Measurements from ENCODE around the gene HOXD1.

Gene HOXD1

GRCh38 chr2:176186024-176186423 lies 2.4 kb upstream of the HOXD1 start:
- H3K27me3 ChIP-seq (replicated peaks; ENCODE audit: control insufficient read depth, insufficient read depth, low read length, poor library complexity, severe bottlenecking): peaks cover 53% of the 10 kb centered on the region
- H3K36me3 ChIP-seq (ENCODE audit: control insufficient read depth, insufficient read depth, low read length): no peaks in the 10 kb centered on the region
- no peak overlapping the region for H3K4me3 ChIP-seq (ENCODE audit: insufficient read depth, low read depth, low read length, poor library complexity, severe bottlenecking)
- H3K4me1 ChIP-seq (ENCODE audit: control insufficient read depth, insufficient read depth, low read length, poor library complexity, severe bottlenecking): peaks cover 14% of the 10 kb centered on the region
- H3K9me3 ChIP-seq (ENCODE audit: control insufficient read depth, low read length): no peaks in the 10 kb centered on the region
- no peak overlapping the region for H3K27ac ChIP-seq (ENCODE audit: insufficient read depth, low read length, poor library complexity, severe bottlenecking)
- no peak for DNase-seq

GRCh38 chr2:176187200-176187898 lies 1.1 kb upstream of the HOXD1 start:
- no peaks in the 10 kb centered on the region for H3K9me3 ChIP-seq (ENCODE audit: control insufficient read depth, low read length)
- peak overlapping the region; percentile 48 for H3K4me3 ChIP-seq (ENCODE audit: insufficient read depth, low read depth, low read length, poor library complexity, severe bottlenecking)
- peaks cover 14% of the 10 kb centered on the region for H3K4me1 ChIP-seq (ENCODE audit: control insufficient read depth, insufficient read depth, low read length, poor library complexity, severe bottlenecking)
- peaks cover 52% of the 10 kb centered on the region for H3K27me3 ChIP-seq (replicated peaks; ENCODE audit: control insufficient read depth, insufficient read depth, low read length, poor library complexity, severe bottlenecking)
- no peak overlapping the region for H3K27ac ChIP-seq (ENCODE audit: insufficient read depth, low read length, poor library complexity, severe bottlenecking)
- no peak for DNase-seq
- no peaks in the 10 kb centered on the region for H3K36me3 ChIP-seq (ENCODE audit: control insufficient read depth, insufficient read depth, low read length)

GRCh38 chr2:176188774-176189680 lies 559 bp downstream of the HOXD1 start:
- no peak for DNase-seq
- Histone ChIP-seq H3K36me3 (ENCODE audit: control insufficient read depth, insufficient read depth, low read length) (no peaks in the 10 kb centered on the region), H3K27me3 (replicated peaks; ENCODE audit: control insufficient read depth, insufficient read depth, low read length, poor library complexity, severe bottlenecking) (peaks cover 50% of the 10 kb centered on the region), H3K27ac (ENCODE audit: insufficient read depth, low read length, poor library complexity, severe bottlenecking) (no peak overlapping the region), H3K4me3 (ENCODE audit: insufficient read depth, low read depth, low read length, poor library complexity, severe bottlenecking) (peak overlapping the region; percentile 48), H3K4me1 (ENCODE audit: control insufficient read depth, insufficient read depth, low read length, poor library complexity, severe bottlenecking) (peaks cover 14% of the 10 kb centered on the region), H3K9me3 (ENCODE audit: control insufficient read depth, low read length) (no peaks in the 10 kb centered on the region)

GRCh38 chr2:176189681-176190641 lies 1.5 kb downstream of the HOXD1 start:
- H3K27ac ChIP-seq (ENCODE audit: insufficient read depth, low read length, poor library complexity, severe bottlenecking): no peak overlapping the region
- H3K4me1 ChIP-seq (ENCODE audit: control insufficient read depth, insufficient read depth, low read length, poor library complexity, severe bottlenecking): peaks cover 14% of the 10 kb centered on the region
- no peaks in the 10 kb centered on the region for H3K36me3 ChIP-seq (ENCODE audit: control insufficient read depth, insufficient read depth, low read length)
- H3K4me3 ChIP-seq (ENCODE audit: insufficient read depth, low read depth, low read length, poor library complexity, severe bottlenecking): peak overlapping the region; percentile 48
- DNase-seq: no peak
- H3K9me3 ChIP-seq (ENCODE audit: control insufficient read depth, low read length): no peaks in the 10 kb centered on the region
- H3K27me3 ChIP-seq (replicated peaks; ENCODE audit: control insufficient read depth, insufficient read depth, low read length, poor library complexity, severe bottlenecking): peaks cover 53% of the 10 kb centered on the region

GRCh38 chr2:176192351-176192750 lies 3.9 kb downstream of the HOXD1 start:
- peaks cover 38% of the 10 kb centered on the region for H3K27me3 ChIP-seq (replicated peaks; ENCODE audit: control insufficient read depth, insufficient read depth, low read length, poor library complexity, severe bottlenecking)
- H3K9me3 ChIP-seq (ENCODE audit: control insufficient read depth, low read length): no peaks in the 10 kb centered on the region

GRCh38 chr2:176193048-176193447 lies 4.6 kb downstream of the HOXD1 start:
- Histone ChIP-seq H3K36me3 (ENCODE audit: control insufficient read depth, insufficient read depth, low read length) (no peaks in the 10 kb centered on the region), H3K27me3 (replicated peaks; ENCODE audit: control insufficient read depth, insufficient read depth, low read length, poor library complexity, severe bottlenecking) (peaks cover 32% of the 10 kb centered on the region), H3K9me3 (ENCODE audit: control insufficient read depth, low read length) (no peaks in the 10 kb centered on the region), H3K4me3 (ENCODE audit: insufficient read depth, low read depth, low read length, poor library complexity, severe bottlenecking) (no peak overlapping the region), H3K27ac (ENCODE audit: insufficient read depth, low read length, poor library complexity, severe bottlenecking) (no peak overlapping the region), H3K4me1 (ENCODE audit: control insufficient read depth, insufficient read depth, low read length, poor library complexity, severe bottlenecking) (peaks cover 14% of the 10 kb centered on the region)
- DNase-seq: no peak

More at GRCh38 chr2:176192351-176192750, 3.9 kb downstream of the HOXD1 start:
- Histone ChIP-seq H3K4me1 (ENCODE audit: control insufficient read depth, insufficient read depth, low read length, poor library complexity, severe bottlenecking) (peaks cover 14% of the 10 kb centered on the region), H3K4me3 (ENCODE audit: insufficient read depth, low read depth, low read length, poor library complexity, severe bottlenecking) (no peak overlapping the region), H3K36me3 (ENCODE audit: control insufficient read depth, insufficient read depth, low read length) (no peaks in the 10 kb centered on the region), H3K27ac (ENCODE audit: insufficient read depth, low read length, poor library complexity, severe bottlenecking) (no peak overlapping the region)
- DNase-seq: no peak

- Histone ChIP-seq H3K4me3 (ENCODE audit: insufficient read depth, low read depth, low read length, poor library complexity, severe bottlenecking) (no peak overlapping the region), H3K36me3 (ENCODE audit: control insufficient read depth, insufficient read depth, low read length) (no peaks in the 10 kb centered on the region), H3K27ac (ENCODE audit: insufficient read depth, low read length, poor library complexity, severe bottlenecking) (no peak overlapping the region), H3K9me3 (ENCODE audit: control insufficient read depth, low read length) (no peaks in the 10 kb centered on the region), H3K27me3 (replicated peaks; ENCODE audit: control insufficient read depth, insufficient read depth, low read length, poor library complexity, severe bottlenecking) (peaks cover 4% of the 10 kb centered on the region), H3K4me1 (ENCODE audit: control insufficient read depth, insufficient read depth, low read length, poor library complexity, severe bottlenecking) (no peaks in the 10 kb centered on the region)
- no peak for DNase-seq
These were observed 11.4 kb downstream of the HOXD1 start for GRCh38 chr2:176199902-176200301.

- Histone ChIP-seq H3K27ac (ENCODE audit: insufficient read depth, low read length, poor library complexity, severe bottlenecking) (no peak overlapping the region), H3K27me3 (replicated peaks; ENCODE audit: control insufficient read depth, insufficient read depth, low read length, poor library complexity, severe bottlenecking) (peaks cover 4% of the 10 kb centered on the region)
These were observed 12.5 kb downstream of the HOXD1 start for GRCh38 chr2:176200971-176201370.

GRCh38 chr2:176202491-176202890 lies 14.0 kb downstream of the HOXD1 start:
- H3K27me3 ChIP-seq (replicated peaks; ENCODE audit: control insufficient read depth, insufficient read depth, low read length, poor library complexity, severe bottlenecking): peaks cover 4% of the 10 kb centered on the region
- H3K27ac ChIP-seq (ENCODE audit: insufficient read depth, low read length, poor library complexity, severe bottlenecking): no peak overlapping the region
- DNase-seq: no peak
- H3K4me3 ChIP-seq (ENCODE audit: insufficient read depth, low read depth, low read length, poor library complexity, severe bottlenecking): no peak overlapping the region
- no peaks in the 10 kb centered on the region for H3K36me3 ChIP-seq (ENCODE audit: control insufficient read depth, insufficient read depth, low read length)
- H3K4me1 ChIP-seq (ENCODE audit: control insufficient read depth, insufficient read depth, low read length, poor library complexity, severe bottlenecking): no peaks in the 10 kb centered on the region
- H3K9me3 ChIP-seq (ENCODE audit: control insufficient read depth, low read length): no peaks in the 10 kb centered on the region

More at GRCh38 chr2:176200971-176201370, 12.5 kb downstream of the HOXD1 start:
- Histone ChIP-seq H3K4me3 (ENCODE audit: insufficient read depth, low read depth, low read length, poor library complexity, severe bottlenecking) (no peak overlapping the region), H3K4me1 (ENCODE audit: control insufficient read depth, insufficient read depth, low read length, poor library complexity, severe bottlenecking) (no peaks in the 10 kb centered on the region), H3K9me3 (ENCODE audit: control insufficient read depth, low read length) (no peaks in the 10 kb centered on the region), H3K36me3 (ENCODE audit: control insufficient read depth, insufficient read depth, low read length) (no peaks in the 10 kb centered on the region)
- no peak for DNase-seq

Data from effector memory CD4-positive, alpha-beta T cell (primary cell).